Dendritic cell treated with granulocyte-macrophage colony-stimulating factor and Interleukin-4, amounts not matched to agents 40 ng/mL and 50 ng/mL, for 4 days (primary cell): ENCODE measurements around the gene EDN2.

Source experiments
- H3K27ac Mint-ChIP-seq: one replicate; pipeline ENCODE4 v1.8.0; 2022; ENCODE audit warnings: mild to moderate bottlenecking, mixed read lengths
- H3K27me3 Mint-ChIP-seq: one replicate; pipeline ENCODE4 v1.8.0; 2022; ENCODE audit warnings: mild to moderate bottlenecking, mixed read lengths
- H3K36me3 Mint-ChIP-seq: one replicate; pipeline ENCODE4 v1.8.0; 2022; ENCODE audit warnings: low read depth, mixed read lengths
- H3K4me1 Mint-ChIP-seq: one replicate; pipeline ENCODE4 v1.8.0; 2022; ENCODE audit warnings: low read depth, mixed read lengths
- H3K4me3 Mint-ChIP-seq: one replicate; pipeline ENCODE4 v1.8.0; 2022; ENCODE audit warnings: mild to moderate bottlenecking, moderate library complexity, mixed read lengths
- H3K9me3 Mint-ChIP-seq: one replicate; pipeline ENCODE4 v1.8.0; 2022; ENCODE audit warnings: mixed read lengths
- intact Hi-C: fragments of 100-400 bp; cut with micrococcal nuclease; formaldehyde crosslinking; loops from one replicate; pipeline ENCODE4 v1.15.0; 2022

EDN2 gene

GRCh38 chr1:41432481-41433280 lies 51.8 kb downstream of the EDN2 start:
- intact Hi-C loops: loop anchor here (1.0 kb wide), 1 partner anchor 164 kb away; no protein-coding TSS in a partner anchor
- Mint-ChIP-seq H3K9me3 (no peaks in the 10 kb centered on the region), H3K4me1 (peaks cover 36% of the 10 kb centered on the region), H3K36me3 (no peaks in the 10 kb centered on the region), H3K27ac (no peak overlapping the region), H3K4me3 (no peak overlapping the region), H3K27me3 (peaks cover 32% of the 10 kb centered on the region)

DNA sequence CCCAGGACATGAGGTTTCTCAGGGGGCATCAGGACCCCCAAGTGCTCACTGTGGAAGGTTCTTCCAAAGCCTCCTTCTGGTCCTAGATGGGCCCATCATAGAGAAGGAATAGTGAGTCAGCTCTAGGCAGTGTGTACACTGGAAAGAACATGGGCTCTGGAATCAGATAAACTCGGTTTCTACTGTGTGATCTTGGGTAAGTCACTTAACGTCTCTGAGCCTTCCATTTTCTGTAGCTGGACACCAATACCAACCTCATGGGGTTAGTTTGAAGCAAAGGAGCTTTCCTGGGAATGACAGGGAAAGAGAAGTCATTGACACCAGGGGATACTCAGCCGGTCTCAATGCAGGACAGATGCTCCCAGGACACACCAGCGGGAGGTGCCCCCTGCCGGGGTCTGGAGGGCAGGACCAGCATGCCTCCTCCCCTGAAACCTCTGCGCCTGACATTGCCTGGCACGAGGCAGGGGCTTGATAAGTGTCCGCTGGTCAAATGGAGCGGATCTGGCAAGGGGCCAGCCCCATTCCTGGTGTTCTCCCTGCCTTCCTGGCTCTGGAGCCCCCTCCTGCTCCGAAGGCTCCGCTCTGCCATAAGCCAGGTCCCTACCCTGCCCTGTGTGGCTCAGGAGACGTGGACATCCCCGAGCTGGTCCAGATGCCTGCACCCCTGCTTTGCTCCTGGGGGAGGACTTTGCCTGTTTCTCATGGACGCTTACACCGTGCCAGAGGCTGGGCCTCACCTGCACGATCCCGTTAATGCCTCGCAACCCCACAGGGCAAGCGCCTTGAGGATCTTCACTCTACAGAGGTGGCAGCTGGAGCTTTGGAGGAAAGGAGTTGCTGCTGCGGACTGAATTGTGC lies 52.8 kb downstream of the EDN2 start:
- H3K4me3 Mint-ChIP-seq: no peak overlapping the region
- intact Hi-C loops: loop anchor here (1.0 kb wide), 1 partner anchor 163 kb away; no protein-coding TSS in a partner anchor
- peaks cover 42% of the 10 kb centered on the region for H3K4me1 Mint-ChIP-seq
- H3K27ac Mint-ChIP-seq: no peak overlapping the region
- peaks cover 30% of the 10 kb centered on the region for H3K27me3 Mint-ChIP-seq
- no peaks in the 10 kb centered on the region for H3K9me3 Mint-ChIP-seq
- no peaks in the 10 kb centered on the region for H3K36me3 Mint-ChIP-seq

- peaks cover 43% of the 10 kb centered on the region for H3K4me1 Mint-ChIP-seq
- H3K36me3 Mint-ChIP-seq: no peaks in the 10 kb centered on the region
Measured at GRCh38 chr1:41430582-41430981, 53.9 kb downstream of the EDN2 start.

DNA sequence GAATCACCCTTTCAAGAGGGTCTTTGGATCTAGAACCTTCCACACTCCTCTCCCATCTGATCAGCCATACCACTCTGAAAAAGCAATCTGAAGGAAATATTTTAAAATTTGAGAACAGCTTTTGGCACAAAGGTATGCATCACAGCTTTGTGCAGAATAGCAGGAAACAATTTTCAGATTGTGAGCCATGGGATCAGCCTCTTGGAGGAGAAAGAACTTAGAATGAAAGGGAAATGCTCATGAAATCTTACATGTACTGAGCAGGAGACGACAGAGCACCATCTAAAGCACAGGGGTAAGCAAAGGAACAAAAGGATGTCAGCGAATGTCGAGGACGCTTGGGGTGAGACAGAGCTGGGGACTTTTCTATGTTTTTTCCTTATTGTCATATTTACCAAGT lies 54.4 kb downstream of the EDN2 start:
- no peaks in the 10 kb centered on the region for H3K36me3 Mint-ChIP-seq

More at GRCh38 chr1:41430582-41430981, 53.9 kb downstream of the EDN2 start:
- H3K4me3 Mint-ChIP-seq: no peak overlapping the region
- no peak overlapping the region for H3K27ac Mint-ChIP-seq
- no peaks in the 10 kb centered on the region for H3K9me3 Mint-ChIP-seq
- intact Hi-C loops: no loop called here
- peaks cover 19% of the 10 kb centered on the region for H3K27me3 Mint-ChIP-seq

DNA sequence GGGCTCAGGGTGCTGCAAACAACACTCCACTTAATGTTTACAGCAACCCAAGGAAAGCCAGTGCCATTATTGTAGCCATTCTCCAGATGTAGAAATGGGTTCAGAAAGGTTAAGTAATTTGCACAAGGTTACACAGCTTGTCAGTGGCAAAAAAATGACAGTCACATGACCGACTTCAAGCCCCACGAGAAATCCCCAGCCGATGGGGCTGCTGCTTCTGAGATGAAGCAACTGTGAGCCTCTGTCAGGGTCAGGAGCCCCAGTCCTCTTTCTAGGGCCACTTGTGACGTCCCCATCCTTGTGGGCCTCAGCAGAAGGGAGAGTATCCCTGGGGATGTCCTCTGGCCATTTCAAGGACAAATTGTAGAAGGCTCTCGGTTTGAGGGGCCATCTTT lies 54.8 kb downstream of the EDN2 start:
- intact Hi-C loops: no loop called here
- Mint-ChIP-seq H3K4me3 (no peak overlapping the region), H3K9me3 (no peaks in the 10 kb centered on the region), H3K27ac (no peak overlapping the region), H3K36me3 (no peaks in the 10 kb centered on the region), H3K4me1 (peaks cover 43% of the 10 kb centered on the region), H3K27me3 (peaks cover 10% of the 10 kb centered on the region)

More for the DNA sequence above, 54.4 kb downstream of the EDN2 start:
- H3K4me1 Mint-ChIP-seq: peaks cover 43% of the 10 kb centered on the region
- H3K9me3 Mint-ChIP-seq: no peaks in the 10 kb centered on the region
- intact Hi-C loops: no loop called here
- no peak overlapping the region for H3K27ac Mint-ChIP-seq
- no peak overlapping the region for H3K4me3 Mint-ChIP-seq
- peaks cover 14% of the 10 kb centered on the region for H3K27me3 Mint-ChIP-seq
